AG09309 (cell line): ENCODE measurements around the gene PRDM16.
"Not testable (repeated sequence)": the region's sequence is repeated elsewhere in the genome, so short reads cannot be mapped to it uniquely, and the experiment has no call there.

Experiments used
- DNase-seq: peaks from one replicate; pipeline ENCODE4 v3.0.0-alpha.2; 2010; ENCODE audit warnings: low read depth
- H3K4me3 ChIP-seq: 2 replicates; pipeline ENCODE4 v1.5.1; 2011; ENCODE audit warnings: mild to moderate bottlenecking, low read depth, low read length, moderate library complexity; ENCODE audit not compliant: control insufficient read depth
- TF ChIP-seq, protein P1 (sequence below): IDR thresholded peaks from 2 replicates; pipeline ENCODE4 v1.5.1; 2011; ENCODE audit warnings: mild to moderate bottlenecking, low read depth, low read length, inconsistent platforms; ENCODE audit not compliant: insufficient read depth, control insufficient read depth; ENCODE audit errors: missing control alignments

The PRDM16 gene

DNA sequence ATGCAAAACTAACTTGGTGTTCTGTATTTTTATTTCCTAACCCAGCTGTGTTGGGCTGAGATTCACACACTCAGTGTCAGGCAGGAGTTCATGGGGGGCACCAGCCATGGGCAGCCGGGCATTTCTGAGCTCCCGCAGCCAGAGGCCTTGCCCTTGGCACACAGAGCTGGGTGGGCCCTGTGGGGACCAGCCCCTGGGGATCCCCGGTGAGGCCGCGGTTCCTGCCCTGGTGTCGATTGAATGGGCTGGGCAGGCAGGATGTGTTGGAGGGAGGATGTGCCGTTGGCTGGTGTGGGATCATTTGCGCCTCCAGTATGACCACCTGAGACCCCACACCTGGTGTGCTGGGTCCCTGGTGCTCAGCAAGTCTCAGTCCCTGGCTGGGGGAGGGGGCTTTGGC is 91.0 kb downstream of the PRDM16 start:
- no peak for DNase-seq
- no peak overlapping the region for H3K4me3 ChIP-seq
- TF ChIP-seq, protein P1, sequence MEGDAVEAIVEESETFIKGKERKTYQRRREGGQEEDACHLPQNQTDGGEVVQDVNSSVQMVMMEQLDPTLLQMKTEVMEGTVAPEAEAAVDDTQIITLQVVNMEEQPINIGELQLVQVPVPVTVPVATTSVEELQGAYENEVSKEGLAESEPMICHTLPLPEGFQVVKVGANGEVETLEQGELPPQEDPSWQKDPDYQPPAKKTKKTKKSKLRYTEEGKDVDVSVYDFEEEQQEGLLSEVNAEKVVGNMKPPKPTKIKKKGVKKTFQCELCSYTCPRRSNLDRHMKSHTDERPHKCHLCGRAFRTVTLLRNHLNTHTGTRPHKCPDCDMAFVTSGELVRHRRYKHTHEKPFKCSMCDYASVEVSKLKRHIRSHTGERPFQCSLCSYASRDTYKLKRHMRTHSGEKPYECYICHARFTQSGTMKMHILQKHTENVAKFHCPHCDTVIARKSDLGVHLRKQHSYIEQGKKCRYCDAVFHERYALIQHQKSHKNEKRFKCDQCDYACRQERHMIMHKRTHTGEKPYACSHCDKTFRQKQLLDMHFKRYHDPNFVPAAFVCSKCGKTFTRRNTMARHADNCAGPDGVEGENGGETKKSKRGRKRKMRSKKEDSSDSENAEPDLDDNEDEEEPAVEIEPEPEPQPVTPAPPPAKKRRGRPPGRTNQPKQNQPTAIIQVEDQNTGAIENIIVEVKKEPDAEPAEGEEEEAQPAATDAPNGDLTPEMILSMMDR: no peak

DNA sequence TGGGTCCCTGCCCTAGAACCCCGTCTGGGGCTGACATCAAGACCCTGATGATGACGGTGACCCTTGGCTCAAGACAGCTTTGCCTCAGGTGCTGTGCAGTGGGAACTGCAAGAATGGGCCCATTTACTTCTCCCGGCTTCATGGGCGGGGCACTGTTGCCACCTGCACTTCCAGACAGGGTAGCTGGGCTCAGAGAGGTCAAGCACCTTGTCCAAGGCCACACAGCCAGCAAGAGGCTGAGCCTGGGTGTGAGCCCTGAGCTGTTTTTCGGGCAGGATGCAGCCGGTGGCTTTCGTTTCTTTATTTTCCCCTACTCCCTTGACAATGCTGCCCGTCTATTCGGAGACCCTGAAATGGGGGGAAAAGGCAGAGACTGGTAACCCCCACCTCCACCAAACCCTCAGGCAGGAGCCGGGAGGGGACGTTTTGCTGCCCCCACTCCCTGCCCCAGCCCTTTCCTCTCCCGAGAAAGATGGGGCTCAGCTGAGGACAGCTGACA is 91.7 kb downstream of the PRDM16 start:
- TF ChIP-seq, protein P1: no peak
- no peak overlapping the region for H3K4me3 ChIP-seq
- no peak for DNase-seq

DNA sequence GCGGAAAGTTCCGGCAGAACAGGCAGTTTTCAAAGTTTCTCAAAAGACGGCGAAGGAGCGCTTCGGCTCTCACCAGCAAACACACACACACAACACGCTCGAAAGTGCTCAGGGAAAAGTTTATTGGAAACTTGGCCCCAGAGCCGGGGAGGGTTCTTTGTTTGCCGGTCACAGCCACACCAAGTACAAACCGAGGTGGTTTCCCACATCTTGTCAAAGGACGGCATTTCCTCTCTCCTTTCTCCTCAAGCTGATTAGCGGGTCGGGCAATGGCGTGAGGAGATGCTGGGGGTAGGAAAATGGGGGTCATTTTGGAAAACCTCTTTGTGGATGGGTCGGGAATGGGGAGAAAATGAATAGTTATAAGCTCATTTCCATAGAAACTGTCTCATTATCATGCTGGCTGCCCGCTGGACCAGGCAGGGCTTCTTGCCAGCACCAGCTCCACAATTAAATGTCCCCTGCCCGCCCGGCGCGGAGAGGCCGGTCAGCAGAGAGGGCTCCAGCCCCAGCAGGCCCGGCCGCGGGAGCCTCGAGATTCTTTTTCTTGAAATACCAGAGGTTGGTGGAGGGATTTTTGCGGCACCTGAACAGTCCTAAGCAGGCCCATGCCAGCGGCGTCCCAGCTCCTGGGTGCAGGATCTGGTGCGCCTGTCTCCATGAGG is 92.3 kb downstream of the PRDM16 start:
- TF ChIP-seq, protein P1: no peak
- H3K4me3 ChIP-seq: no peak overlapping the region
- DNase-seq: no peak

DNA sequence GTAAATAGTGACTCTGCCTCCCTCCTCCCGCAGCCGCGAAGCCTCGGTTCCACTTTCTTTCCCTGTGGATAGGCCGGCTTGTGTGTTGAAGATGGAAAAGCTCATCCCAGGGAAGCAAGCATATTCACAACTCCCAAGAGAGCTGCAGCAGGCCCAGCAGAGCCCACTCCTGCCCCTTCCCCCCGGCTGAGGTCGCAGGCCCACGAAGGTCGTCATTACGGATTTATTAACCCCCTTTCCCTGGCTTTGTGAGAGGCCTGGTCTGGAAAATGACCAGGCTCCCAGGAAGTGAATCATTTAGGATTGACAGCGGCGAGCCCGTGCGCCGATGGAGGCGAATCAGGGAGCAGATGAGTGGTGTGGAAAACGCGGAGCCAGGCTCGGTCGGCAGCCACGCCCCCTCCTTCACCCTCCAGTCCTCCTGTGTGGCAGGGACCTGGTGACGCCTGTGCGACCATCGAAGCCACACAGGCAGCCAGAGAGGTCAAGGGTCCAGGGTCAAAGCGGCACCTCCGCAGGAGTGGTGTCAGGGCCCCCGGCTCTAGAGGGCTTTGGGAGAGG is 93.4 kb downstream of the PRDM16 start:
- TF ChIP-seq, protein P1: no peak
- no peak for DNase-seq
- H3K4me3 ChIP-seq: no peak overlapping the region

DNA sequence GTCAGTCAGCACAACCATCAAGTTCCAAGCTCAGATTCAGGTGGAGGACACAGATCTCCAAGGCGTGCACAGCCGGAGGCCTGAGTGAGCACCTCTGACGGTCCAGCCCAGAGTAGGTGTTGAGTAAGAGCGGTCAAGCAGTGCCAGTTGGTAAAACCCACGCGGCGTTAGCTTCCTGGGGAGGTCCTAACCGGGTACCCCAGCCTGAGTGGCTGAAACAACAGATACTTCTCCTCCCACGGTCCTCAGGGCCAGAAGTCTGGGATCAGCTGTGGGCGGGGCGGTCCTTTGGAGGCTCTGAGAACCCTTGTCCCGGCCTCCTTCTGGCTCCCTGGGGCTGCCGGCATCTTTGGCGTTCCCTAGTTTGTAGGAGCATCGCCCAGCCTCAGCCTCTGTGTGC is 94.4 kb downstream of the PRDM16 start:
- no peak overlapping the region for H3K4me3 ChIP-seq
- no peak for DNase-seq
- TF ChIP-seq, protein P1: no peak

DNA sequence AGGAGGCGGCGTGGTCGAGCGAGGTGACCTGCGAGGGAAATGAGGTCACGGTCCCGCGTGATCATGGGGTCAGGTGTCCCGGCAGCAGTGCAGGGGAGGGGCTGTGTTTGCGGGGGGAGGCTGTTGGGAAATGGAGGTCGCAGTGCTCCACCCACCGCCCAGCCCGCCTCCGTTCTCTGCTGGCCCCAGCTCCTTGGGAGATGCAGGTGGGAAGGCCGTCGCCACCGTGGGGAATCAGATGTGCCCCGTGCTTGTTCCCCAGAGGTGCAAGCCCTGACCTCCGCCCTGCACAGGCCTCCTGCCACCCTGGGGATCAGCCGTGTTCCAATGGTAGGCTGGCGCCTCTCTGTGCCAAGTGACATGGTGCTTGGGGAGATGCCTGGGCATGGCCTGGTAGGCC is 95.7 kb downstream of the PRDM16 start:
- DNase-seq: no peak
- no peak overlapping the region for H3K4me3 ChIP-seq
- TF ChIP-seq, protein P1: no peak

DNA sequence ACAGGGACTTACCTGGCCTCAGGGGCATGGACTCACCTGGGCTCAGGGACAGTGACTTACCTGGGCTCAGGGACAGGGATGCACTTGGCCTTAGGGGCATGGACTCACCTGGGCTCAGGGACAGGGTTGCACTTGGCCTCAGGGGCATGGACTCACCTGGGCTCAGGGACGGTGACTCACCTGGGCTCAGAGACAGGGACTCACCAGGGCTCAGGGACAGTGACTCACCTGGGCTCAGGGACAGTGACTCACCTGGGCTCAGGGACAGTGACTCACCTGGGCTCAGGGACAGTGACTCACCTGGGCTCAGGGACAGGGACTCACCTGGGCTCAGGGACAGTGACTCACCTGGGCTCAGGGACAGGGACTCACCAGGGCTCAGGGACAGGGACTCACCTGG is 96.2 kb downstream of the PRDM16 start:
- H3K4me3 ChIP-seq, DNase-seq: not testable (repeated sequence)
